22Rv1 (cell line): Measurements from ENCODE around the gene CACNG5.

Experiments used
- CTCF ChIP-seq: fragments of 450-650 bp; IDR thresholded peaks from 2 replicates; pipeline ENCODE4 v1.5.1; 2017; ENCODE audit warnings: mild to moderate bottlenecking
- ZFX ChIP-seq: fragments of 450-650 bp; IDR thresholded peaks from 2 replicates; pipeline ENCODE4 v1.6.1; 2017; ENCODE audit warnings: antibody characterized with exemption, borderline replicate concordance

GRCh38 chr17:66848496-66848895 lies 13.6 kb downstream of the CACNG5 start:
- TF ChIP-seq CTCF (no peak), ZFX (no peak)
